Measurements from ENCODE around the gene OTOGL.

The OTOGL gene

DNA sequence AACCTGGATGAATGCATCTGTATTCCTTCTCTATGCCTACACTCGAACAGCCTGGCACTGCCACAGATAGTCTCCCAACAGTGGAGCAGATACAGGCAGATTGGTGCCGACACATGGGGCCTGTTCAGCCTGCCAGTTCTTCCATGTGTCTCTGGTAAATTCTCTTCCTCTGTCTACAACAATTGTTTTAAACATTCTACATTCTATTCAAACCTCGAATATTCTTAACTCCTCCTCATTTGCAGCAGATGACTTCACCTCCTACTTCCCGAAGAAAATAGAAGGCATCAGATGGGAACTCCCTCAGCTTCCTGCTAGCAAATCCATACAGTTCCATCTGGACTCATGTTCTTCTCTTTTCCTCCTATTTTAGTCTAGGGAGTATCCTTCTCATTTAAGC lies 43.1 kb upstream of the OTOGL start:
- Histone ChIP-seq H3K36me3 (ENCODE audit: insufficient read depth) (no peaks in the 10 kb centered on the region), H3K79me2 (ENCODE audit: insufficient read depth, low read depth) (no peaks in the 10 kb centered on the region), H4K20me1 (ENCODE audit: insufficient read depth) (no peaks in the 10 kb centered on the region), H3K9ac (no peak overlapping the region), H3K4me3 (IDR thresholded peaks at IDR 0.05; ENCODE audit: insufficient read depth, low read depth, low read length) (no peak overlapping the region), H3K27me3 (ENCODE audit: insufficient read depth, low read depth) (no peaks in the 10 kb centered on the region), H2AFZ (ENCODE audit: low read depth) (no peak overlapping the region), H3K4me1 (ENCODE audit: low read depth, poor library complexity, severe bottlenecking) (peaks cover 21% of the 10 kb centered on the region), H3K4me2 (no peak overlapping the region), H3K27ac (no peak overlapping the region)
- TF ChIP-seq, protein P1, sequence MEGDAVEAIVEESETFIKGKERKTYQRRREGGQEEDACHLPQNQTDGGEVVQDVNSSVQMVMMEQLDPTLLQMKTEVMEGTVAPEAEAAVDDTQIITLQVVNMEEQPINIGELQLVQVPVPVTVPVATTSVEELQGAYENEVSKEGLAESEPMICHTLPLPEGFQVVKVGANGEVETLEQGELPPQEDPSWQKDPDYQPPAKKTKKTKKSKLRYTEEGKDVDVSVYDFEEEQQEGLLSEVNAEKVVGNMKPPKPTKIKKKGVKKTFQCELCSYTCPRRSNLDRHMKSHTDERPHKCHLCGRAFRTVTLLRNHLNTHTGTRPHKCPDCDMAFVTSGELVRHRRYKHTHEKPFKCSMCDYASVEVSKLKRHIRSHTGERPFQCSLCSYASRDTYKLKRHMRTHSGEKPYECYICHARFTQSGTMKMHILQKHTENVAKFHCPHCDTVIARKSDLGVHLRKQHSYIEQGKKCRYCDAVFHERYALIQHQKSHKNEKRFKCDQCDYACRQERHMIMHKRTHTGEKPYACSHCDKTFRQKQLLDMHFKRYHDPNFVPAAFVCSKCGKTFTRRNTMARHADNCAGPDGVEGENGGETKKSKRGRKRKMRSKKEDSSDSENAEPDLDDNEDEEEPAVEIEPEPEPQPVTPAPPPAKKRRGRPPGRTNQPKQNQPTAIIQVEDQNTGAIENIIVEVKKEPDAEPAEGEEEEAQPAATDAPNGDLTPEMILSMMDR (conservative IDR thresholded peaks at IDR 0.05; ENCODE audit: low read depth, low read length): no peak

DNA sequence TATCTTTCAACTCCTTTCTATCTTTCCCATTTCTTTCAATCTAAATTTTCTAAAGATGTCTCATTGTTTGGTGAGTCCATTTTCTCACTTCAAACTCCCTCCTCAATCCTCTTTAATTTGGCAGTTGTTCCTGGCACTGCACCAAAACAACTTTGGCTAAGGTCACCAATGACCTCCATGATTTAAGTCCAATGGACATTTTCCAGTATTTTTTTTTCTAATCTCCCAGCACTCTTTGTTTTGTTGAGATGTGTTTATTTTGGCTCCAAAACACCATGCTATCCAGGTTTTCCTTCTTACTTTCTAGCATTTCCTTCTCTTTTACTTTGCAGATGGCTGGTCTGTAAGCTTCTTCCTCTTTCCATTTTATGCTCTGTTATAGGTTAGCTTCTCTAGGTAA lies 42.5 kb upstream of the OTOGL start:
- no peaks in the 10 kb centered on the region for H4K20me1 ChIP-seq (ENCODE audit: insufficient read depth)
- H3K27me3 ChIP-seq (ENCODE audit: insufficient read depth, low read depth): no peaks in the 10 kb centered on the region
- TF ChIP-seq, protein P1 (conservative IDR thresholded peaks at IDR 0.05; ENCODE audit: low read depth, low read length): no peak
- H3K79me2 ChIP-seq (ENCODE audit: insufficient read depth, low read depth): no peaks in the 10 kb centered on the region
- H3K9ac ChIP-seq: no peak overlapping the region
- H2AFZ ChIP-seq (ENCODE audit: low read depth): no peak overlapping the region
- H3K4me2 ChIP-seq: no peak overlapping the region
- H3K4me1 ChIP-seq (ENCODE audit: low read depth, poor library complexity, severe bottlenecking): peaks cover 19% of the 10 kb centered on the region
- H3K27ac ChIP-seq: no peak overlapping the region
- no peak overlapping the region for H3K4me3 ChIP-seq (IDR thresholded peaks at IDR 0.05; ENCODE audit: insufficient read depth, low read depth, low read length)
- no peaks in the 10 kb centered on the region for H3K36me3 ChIP-seq (ENCODE audit: insufficient read depth)

DNA sequence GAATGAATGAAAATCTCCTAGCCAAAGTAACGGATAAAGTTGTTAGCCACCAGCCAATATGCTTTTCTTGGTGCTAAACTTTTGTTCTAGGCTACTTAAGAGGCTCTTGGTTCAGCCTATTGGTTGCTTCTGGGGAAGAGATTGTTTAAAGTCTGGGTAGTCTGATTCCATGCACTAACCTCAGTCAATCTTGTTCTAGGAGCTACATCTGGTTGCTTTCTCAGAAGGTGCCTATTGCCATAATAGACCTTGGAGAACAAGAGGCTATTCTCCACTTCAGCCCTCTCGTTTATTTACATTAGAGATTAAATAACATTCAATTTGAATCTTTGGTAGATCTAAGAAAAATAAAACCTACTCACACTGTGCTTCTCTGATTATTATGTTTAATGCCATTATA lies 40.8 kb upstream of the OTOGL start:
- no peak overlapping the region for H3K4me2 ChIP-seq
- no peaks in the 10 kb centered on the region for H3K36me3 ChIP-seq (ENCODE audit: insufficient read depth)
- H3K4me3 ChIP-seq (IDR thresholded peaks at IDR 0.05; ENCODE audit: insufficient read depth, low read depth, low read length): no peak overlapping the region
- H3K4me1 ChIP-seq (ENCODE audit: low read depth, poor library complexity, severe bottlenecking): peaks cover 2% of the 10 kb centered on the region
- no peak overlapping the region for H2AFZ ChIP-seq (ENCODE audit: low read depth)
- no peaks in the 10 kb centered on the region for H3K27me3 ChIP-seq (ENCODE audit: insufficient read depth, low read depth)
- no peak overlapping the region for H3K27ac ChIP-seq
- TF ChIP-seq, protein P1 (conservative IDR thresholded peaks at IDR 0.05; ENCODE audit: low read depth, low read length): no peak
- H3K9ac ChIP-seq: no peak overlapping the region
- H4K20me1 ChIP-seq (ENCODE audit: insufficient read depth): no peaks in the 10 kb centered on the region
- no peaks in the 10 kb centered on the region for H3K79me2 ChIP-seq (ENCODE audit: insufficient read depth, low read depth)

DNA sequence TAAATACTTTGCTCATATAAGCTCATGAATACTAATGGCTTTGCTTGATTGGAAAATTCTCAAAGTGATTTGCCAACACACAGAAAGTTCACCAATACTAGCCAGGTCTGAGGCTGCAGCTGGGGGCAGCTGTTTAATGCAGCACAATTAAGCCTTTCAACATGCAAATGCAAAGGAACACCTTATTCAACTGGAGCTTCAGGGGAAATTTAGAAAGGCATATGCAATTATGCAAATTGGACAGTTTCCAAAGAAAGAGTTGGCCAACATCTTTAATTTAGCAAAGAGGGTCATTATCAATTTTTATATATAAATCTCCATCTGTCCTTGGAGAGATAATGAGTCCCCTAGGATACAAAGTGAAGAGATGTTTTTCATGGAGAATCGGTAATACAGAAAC lies 40.2 kb upstream of the OTOGL start:
- no peak overlapping the region for H3K27ac ChIP-seq
- no peaks in the 10 kb centered on the region for H3K27me3 ChIP-seq (ENCODE audit: insufficient read depth, low read depth)
- TF ChIP-seq, protein P1 (conservative IDR thresholded peaks at IDR 0.05; ENCODE audit: low read depth, low read length): no peak
- H3K36me3 ChIP-seq (ENCODE audit: insufficient read depth): no peaks in the 10 kb centered on the region
- no peak overlapping the region for H3K4me2 ChIP-seq
- no peaks in the 10 kb centered on the region for H3K4me1 ChIP-seq (ENCODE audit: low read depth, poor library complexity, severe bottlenecking)
- no peaks in the 10 kb centered on the region for H4K20me1 ChIP-seq (ENCODE audit: insufficient read depth)
- H2AFZ ChIP-seq (ENCODE audit: low read depth): no peak overlapping the region
- H3K4me3 ChIP-seq (IDR thresholded peaks at IDR 0.05; ENCODE audit: insufficient read depth, low read depth, low read length): no peak overlapping the region
- H3K9ac ChIP-seq: no peak overlapping the region
- H3K79me2 ChIP-seq (ENCODE audit: insufficient read depth, low read depth): no peaks in the 10 kb centered on the region

Measured in KMS-11 (cell line).